Esophagus muscularis mucosa (tissue), 4 donors: Measurements from ENCODE around the gene ZNF597.

Experiments
- EP300 ChIP-seq: sonication (generic); formaldehyde crosslinking; IDR thresholded peaks from one replicate; pipeline ENCODE4 v1.6.1; 2017; ENCODE audit warnings: antibody characterized with exemption
- POLR2A ChIP-seq: fragments of 450-650 bp; IDR thresholded peaks from one replicate; pipeline ENCODE4 v1.6.1; 2017; ENCODE audit warnings: antibody characterized with exemption, moderate library complexity, mild to moderate bottlenecking, low read depth
- POLR2AphosphoS5 ChIP-seq, 2 donors: sonication (generic); formaldehyde crosslinking; IDR thresholded peaks; one replicate each; pipeline ENCODE4 v1.6.1; 2017; ENCODE audit warnings: antibody characterized with exemption in 2 of 2
- TF ChIP-seq, protein P1 (sequence below), 3 experiments: fragments of 200-600 bp in 2 of 3; fragments of 450-650 bp in 1 of 3; sonication (generic) in 2 of 3; IDR thresholded peaks; one replicate each; pipeline ENCODE4 v1.5.1; 2017 to 2019; ENCODE audit warnings: antibody characterized with exemption in 3 of 3, mild to moderate bottlenecking in 2 of 3, moderate library complexity in 1 of 3

DNA sequence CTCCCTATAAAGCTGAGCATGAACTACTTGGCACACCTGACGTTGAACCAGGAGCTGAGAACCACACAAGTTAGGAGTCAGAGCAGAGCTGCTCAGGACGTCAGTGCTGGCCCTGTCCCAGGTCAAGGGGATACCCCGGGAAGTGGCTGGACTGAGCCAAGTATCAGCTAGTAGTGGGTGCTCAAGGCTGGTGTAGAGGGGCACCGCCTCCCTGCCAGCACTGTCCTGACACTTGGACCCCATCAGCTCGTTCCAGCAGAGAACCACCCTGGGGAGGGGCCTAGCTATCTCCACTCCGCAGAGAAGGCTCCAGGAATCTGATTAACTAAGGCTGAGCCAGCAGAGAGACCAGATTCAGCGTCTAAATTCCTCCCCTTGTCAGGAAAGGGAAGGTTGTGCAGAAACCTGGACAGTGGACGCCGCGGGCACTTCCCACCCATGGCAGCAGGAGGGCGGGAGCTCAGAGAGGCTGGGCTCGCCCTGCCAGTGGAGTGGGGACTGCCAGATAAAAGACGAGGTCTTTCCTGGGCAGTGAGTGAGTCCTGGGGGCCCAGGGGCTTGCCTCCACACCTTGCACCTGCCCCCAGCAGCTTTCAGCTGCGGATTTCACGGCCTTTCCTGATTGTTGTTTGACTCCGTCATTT is 31.0 kb upstream of the ZNF597 start:
- TF ChIP-seq POLR2AphosphoS5 (IDR thresholded peaks at IDR 0.05) (no peak), EP300 (no peak), POLR2A (no peak)
- TF ChIP-seq, protein P1, sequence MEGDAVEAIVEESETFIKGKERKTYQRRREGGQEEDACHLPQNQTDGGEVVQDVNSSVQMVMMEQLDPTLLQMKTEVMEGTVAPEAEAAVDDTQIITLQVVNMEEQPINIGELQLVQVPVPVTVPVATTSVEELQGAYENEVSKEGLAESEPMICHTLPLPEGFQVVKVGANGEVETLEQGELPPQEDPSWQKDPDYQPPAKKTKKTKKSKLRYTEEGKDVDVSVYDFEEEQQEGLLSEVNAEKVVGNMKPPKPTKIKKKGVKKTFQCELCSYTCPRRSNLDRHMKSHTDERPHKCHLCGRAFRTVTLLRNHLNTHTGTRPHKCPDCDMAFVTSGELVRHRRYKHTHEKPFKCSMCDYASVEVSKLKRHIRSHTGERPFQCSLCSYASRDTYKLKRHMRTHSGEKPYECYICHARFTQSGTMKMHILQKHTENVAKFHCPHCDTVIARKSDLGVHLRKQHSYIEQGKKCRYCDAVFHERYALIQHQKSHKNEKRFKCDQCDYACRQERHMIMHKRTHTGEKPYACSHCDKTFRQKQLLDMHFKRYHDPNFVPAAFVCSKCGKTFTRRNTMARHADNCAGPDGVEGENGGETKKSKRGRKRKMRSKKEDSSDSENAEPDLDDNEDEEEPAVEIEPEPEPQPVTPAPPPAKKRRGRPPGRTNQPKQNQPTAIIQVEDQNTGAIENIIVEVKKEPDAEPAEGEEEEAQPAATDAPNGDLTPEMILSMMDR (IDR thresholded peaks at IDR 0.05) = no peak
